Mesodermal cell (in vitro differentiated cells): Measurements from ENCODE around the gene HSPD1.
"Not testable (repeated sequence)": the region's sequence is repeated elsewhere in the genome, so short reads cannot be mapped to it uniquely, and the experiment has no call there.

Source experiments
- H3K27ac ChIP-seq: 2 replicates; pipeline ENCODE4 v1.7.0; 2013; ENCODE audit warnings: mild to moderate bottlenecking, low read depth, low read length, moderate library complexity; ENCODE audit not compliant: severe bottlenecking
- H3K36me3 ChIP-seq: 2 replicates; pipeline ENCODE4 v1.7.1; 2013; ENCODE audit warnings: mild to moderate bottlenecking, low read length, moderate library complexity; ENCODE audit not compliant: control insufficient read depth, insufficient read depth
- H3K4me1 ChIP-seq: one replicate; pipeline ENCODE4 v1.7.1; 2013; ENCODE audit warnings: mild to moderate bottlenecking, low read length; ENCODE audit not compliant: insufficient read depth, control insufficient read depth, poor library complexity, severe bottlenecking
- H3K4me3 ChIP-seq: 2 replicates; pipeline ENCODE4 v1.7.0; 2013; ENCODE audit warnings: low read length, control low read depth, mild to moderate bottlenecking; ENCODE audit not compliant: insufficient read depth, poor library complexity, severe bottlenecking; ENCODE audit errors: extremely low read depth
- H3K9me3 ChIP-seq: 2 replicates; pipeline ENCODE4 v1.7.1; 2013; ENCODE audit warnings: mild to moderate bottlenecking, low read length, moderate library complexity; ENCODE audit not compliant: control insufficient read depth
- WGBS, 2 experiments: methylation state at CpG; one replicate each; pipeline ENCODE4 v1.1.5; 2013; ENCODE audit warnings: missing lambda C conversion rate in 2 of 2; ENCODE audit not compliant: insufficient coverage in 2 of 2; 5-methylcytosine and 5-hydroxymethylcytosine counted together

HSPD1 gene

DNA sequence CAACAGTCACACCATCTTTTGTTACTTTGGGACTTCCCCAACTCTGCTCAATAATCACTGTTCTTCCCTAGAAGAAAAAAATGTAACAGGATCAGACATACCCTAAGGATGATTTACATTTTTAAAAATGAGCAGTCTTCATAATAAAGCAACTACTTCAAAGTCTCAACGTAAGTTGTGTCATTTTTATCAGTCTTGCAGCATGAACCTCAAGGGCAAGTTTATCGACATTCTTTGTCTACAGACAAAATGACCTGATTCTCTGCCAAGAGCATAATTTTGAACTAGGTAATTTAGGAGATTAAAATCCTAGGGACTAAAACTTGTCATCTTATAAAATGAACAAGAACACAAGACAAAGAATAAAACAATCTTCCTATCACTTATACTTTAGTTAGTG, 2.3 kb downstream of the HSPD1 start:
- Histone ChIP-seq H3K4me1 (peaks cover 19% of the 10 kb centered on the region), H3K9me3 (no peaks in the 10 kb centered on the region), H3K27ac (no peak overlapping the region), H3K36me3 (peaks cover 71% of the 10 kb centered on the region), H3K4me3 (peak overlapping the region; percentile 89)
- WGBS, 2 experiments = 69 to 88% methylated on average over 1 to 2 of the region's 2 CpGs

DNA sequence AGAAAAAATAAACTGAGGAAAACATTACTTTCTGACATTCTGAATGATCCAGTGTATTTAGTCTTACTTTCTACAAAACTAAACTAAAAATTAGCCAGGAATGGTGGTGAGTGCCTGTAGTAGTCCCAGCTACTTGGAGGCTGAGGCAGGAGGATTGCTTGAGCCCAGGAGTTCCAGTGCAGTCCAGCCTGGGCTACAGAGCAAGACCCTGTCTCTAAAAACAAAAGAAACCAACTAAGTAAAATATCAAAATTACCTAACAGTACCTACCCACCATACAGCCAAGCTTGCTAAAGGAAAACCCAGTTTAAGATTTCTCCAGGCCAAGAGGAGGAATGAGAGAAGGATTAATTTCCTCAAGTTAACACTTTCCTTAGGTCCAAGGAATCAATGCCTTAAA, 2.9 kb downstream of the HSPD1 start:
- Histone ChIP-seq H3K4me1 (peaks cover 15% of the 10 kb centered on the region), H3K36me3 (peaks cover 71% of the 10 kb centered on the region), H3K9me3 (no peaks in the 10 kb centered on the region), H3K4me3 (no peak overlapping the region), H3K27ac (no peak overlapping the region)

DNA sequence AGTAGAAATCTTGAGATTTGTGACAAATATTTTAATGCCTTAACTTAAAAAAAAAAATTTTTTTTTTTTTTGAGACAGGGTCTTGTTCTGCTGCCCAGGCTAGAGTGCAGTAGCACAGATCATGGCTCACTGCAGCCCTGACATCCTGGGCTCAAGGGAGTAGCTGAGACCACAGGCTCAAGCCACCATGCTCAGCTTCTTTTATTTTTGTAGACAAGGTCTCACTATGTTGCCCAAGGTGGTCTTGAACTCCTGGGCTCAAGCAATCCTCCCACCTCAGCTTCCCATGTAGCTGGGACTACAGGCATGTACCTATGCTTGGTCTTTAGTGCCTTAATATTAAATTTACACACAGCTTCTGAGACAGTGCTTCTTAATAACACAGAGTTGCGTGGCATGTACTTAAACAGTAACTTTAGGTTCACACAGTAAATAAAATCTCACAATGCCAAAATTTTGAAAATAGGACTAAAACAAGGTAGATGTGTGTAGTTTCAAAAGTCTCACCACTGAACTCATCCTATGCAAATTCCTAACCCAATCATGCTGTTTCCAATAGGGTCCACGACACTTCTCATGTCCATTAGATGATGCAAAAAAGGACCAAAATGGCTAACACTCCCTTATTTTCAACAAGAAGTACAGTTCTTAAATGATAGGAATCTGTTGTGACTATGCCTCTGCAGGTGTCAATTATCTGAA, 4.1 kb downstream of the HSPD1 start:
- Histone ChIP-seq H3K36me3 (peaks cover 81% of the 10 kb centered on the region), H3K9me3 (no peaks in the 10 kb centered on the region), H3K27ac (no peak overlapping the region), H3K4me1 (peaks cover 12% of the 10 kb centered on the region), H3K4me3 (no peak overlapping the region)
- 100% methylated on average over 1 of the region's 2 CpGs; no CpG with 5 or more reads in 1 of the 2 experiments for WGBS, 2 experiments

DNA sequence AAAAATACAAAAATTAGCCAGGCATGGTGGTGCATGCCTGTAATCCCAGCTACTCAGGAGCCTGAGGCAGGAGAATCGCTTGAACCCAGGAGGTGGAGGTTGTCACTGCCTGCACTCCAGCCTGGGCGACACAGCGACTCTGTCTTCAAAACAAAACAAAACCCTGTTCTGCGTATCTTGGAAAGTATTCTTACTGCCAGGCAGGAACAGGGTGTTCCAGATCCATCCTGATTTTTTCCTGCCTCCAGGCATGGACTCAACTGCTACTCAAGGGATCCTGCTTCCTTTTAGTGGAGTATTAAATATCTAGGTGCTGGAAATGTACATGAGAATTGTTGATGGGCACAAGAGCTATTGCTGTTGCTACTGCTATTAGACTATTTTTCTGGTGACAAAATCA, 12.3 kb downstream of the HSPD1 start:
- Histone ChIP-seq H3K4me1 (no peaks in the 10 kb centered on the region), H3K9me3 (peaks cover 12% of the 10 kb centered on the region), H3K4me3 (no peak overlapping the region), H3K36me3 (peaks cover 83% of the 10 kb centered on the region), H3K27ac (no peak overlapping the region)
- 95 to 100% methylated on average over 4 of the region's 4 CpGs for WGBS, 2 experiments

DNA sequence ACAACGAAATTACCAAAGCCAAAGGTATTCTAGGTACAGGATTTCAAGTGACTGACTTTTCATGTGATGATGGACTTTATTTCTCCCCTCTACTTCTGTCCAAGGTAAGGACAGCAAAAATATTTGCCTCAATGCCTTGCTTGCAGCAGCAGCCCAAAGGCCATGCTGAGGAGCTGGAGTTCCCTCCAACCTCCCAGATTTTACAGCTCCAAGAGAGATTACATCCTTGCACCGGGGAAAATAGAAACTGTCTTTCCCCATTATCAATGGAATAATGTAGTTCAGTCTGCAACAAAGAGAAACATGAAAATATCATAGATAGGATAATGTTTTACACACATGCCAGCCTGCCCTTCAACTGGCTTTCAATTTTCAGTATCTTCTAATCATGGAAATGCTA, 13.5 kb downstream of the HSPD1 start:
- no CpG with 5 or more reads among the region's 2 CpGs for WGBS, 2 experiments
- Histone ChIP-seq H3K4me3 (no peak overlapping the region), H3K9me3 (peaks cover 12% of the 10 kb centered on the region), H3K4me1 (no peaks in the 10 kb centered on the region), H3K36me3 (peaks cover 71% of the 10 kb centered on the region), H3K27ac (no peak overlapping the region)

DNA sequence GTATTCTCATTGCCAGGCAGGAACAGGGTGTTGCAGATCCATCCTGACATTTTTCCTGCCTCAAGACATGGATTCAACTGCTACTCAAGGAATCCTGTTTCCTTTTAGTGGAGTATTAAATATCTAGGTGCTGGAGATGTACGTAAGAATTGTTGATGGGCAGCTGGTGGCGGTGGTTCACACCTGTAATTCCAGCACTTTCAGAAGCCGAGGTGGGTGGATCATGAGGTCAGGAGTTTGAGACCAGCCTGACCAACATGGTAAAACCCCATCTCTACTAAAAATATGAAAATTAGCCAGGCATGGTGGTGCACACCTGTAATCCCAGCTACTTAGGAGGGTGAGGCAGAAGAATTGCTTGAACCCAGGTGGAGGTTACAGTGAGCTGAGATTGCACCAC, 15.4 kb downstream of the HSPD1 start:
- not testable (repeated sequence) for H3K27ac ChIP-seq, H3K4me1 ChIP-seq, H3K4me3 ChIP-seq
- H3K36me3 ChIP-seq = peaks cover 52% of the 10 kb centered on the region
- 100% methylated on average over 2 of the region's 3 CpGs; no CpG with 5 or more reads in 1 of the 2 experiments for WGBS, 2 experiments
- H3K9me3 ChIP-seq = peaks cover 12% of the 10 kb centered on the region

DNA sequence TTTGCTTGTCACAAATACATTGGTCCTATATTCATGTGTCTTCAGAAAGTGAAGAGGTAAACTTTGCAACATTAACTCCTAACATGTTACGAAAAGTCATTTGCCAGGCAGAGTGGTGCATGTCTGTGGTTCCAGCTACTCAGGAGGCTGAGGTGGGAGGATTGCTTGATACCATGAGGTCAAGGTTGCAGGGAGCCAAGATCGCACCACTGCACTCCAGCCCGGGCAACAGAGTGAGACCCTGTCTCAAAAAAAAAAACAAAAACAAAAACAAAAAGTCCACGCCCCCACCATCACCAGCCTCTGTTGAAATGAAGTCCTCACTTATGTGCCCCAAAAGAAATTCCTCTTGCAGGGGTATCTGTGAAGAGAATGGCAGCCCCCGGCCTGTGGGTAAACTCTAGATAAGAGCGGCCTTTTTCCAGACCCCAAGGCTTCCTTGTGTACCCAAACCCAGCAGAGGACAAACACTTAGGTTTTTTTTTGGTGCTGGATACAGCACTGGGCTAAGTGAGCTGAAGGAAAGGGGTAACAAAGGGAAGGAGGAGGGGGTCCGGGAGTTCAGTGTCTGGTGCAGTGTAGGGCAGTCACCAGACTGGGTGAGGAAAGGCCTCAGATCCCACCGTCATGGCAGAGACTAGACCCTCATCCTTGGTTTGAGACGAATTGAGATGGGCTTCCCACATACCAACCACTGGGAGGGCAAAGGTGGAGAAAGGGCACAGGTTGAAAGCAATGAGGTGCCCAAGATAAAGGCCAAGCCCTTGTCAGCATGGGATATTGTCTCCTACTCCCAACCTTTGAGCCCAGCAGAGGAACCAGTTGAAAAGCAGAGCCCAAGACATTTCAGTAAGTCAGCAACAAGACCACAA, 19.2 kb downstream of the HSPD1 start:
- Histone ChIP-seq H3K9me3 (peaks cover 12% of the 10 kb centered on the region), H3K27ac (no peak overlapping the region), H3K36me3 (peaks cover 50% of the 10 kb centered on the region), H3K4me1 (no peaks in the 10 kb centered on the region), H3K4me3 (no peak overlapping the region)
- 93 to 95% methylated on average over 5 to 6 of the region's 9 CpGs for WGBS, 2 experiments

DNA sequence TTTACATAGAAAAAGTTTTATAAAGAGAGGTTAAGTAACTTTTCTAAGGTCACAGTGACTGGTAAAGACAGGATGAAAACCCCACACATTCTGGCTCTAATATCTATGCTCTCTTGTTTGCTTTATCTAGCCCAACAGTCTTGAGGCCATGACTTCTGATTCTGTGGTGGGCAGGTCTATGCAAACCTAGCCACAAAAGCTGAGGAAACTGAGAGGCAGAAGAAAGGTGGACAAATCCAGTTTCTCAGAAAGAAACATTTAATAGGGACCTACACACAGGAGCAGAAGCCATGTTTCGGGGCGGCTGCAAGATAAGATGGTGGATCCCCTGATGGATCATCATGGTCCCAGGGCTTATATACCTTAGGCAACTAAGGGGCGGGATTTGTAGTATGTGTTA, 21.8 kb downstream of the HSPD1 start:
- H3K36me3 ChIP-seq = peaks cover 58% of the 10 kb centered on the region
- H3K9me3 ChIP-seq = no peaks in the 10 kb centered on the region
- no peaks in the 10 kb centered on the region for H3K4me1 ChIP-seq
- WGBS, 2 experiments = 88 to 100% methylated on average over 2 to 3 of the region's 3 CpGs
- no peak overlapping the region for H3K27ac ChIP-seq
- no peak overlapping the region for H3K4me3 ChIP-seq

DNA sequence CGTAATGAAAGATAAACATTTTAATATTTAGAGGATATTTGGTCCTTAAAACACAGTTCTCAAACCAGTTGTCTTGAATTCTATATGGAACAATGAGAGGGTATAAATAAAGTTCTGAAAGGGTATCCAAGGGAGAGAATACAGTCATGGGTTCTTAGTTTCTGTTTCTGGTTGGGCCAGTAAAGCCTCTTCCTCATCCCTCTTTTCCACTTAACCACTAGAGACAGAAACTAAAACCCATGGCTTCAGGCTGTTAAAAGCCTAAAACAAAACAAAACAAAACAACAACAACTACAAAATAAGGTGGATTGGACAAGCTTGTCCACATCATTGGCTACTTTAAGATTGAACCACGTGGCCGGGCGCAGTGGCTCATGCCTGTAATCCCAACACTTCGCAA, 27.5 kb downstream of the HSPD1 start:
- Histone ChIP-seq H3K36me3 (peaks cover 93% of the 10 kb centered on the region), H3K9me3 (no peaks in the 10 kb centered on the region), H3K4me3 (no peak overlapping the region), H3K27ac (no peak overlapping the region), H3K4me1 (no peaks in the 10 kb centered on the region)
- WGBS, 2 experiments = 87 to 90% methylated on average over 4 of the region's 5 CpGs

DNA sequence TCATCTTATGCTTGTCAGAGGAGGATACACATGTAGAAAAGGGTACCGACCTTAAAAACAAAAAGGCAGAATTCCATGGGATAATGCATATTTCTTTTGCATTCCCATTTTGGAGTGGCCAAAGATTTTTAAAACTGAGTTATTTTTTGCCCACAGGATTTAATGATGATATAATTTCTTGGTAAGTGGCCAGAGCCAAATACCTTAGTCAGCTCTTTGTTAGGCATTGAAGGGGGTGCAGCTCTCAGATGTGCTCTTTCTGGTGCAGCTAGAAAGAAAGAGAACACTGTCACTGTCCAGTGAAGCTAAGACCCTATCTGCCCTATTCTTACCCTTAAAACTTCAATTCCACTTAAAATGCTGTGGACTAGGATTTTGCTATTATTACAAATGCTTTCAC, 35.5 kb downstream of the HSPD1 start:
- Histone ChIP-seq H3K4me3 (no peak overlapping the region), H3K36me3 (peaks cover 71% of the 10 kb centered on the region), H3K4me1 (no peaks in the 10 kb centered on the region), H3K27ac (no peak overlapping the region), H3K9me3 (no peaks in the 10 kb centered on the region)
- WGBS, 2 experiments = 100% methylated on average over 1 of the region's 1 CpG; no CpG with 5 or more reads in 1 of the 2 experiments

DNA sequence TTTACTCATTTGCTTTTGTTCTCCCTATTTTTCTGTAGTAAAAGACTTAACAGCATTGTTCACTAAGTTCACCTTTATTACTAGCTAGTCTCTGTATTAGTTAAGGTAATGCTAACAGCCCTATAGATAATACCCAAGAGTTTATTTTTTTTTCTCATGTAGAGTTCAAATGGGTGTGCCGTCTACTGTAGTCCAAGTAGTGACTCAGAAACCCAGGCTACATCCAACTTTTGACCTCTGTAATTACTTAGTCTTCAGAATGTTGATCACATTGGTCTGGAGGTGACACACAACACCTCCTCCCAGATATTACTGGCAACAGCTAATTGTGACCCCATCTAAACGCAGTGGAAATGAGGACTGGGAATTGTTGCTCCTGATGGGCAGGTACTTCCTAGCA, 38.6 kb downstream of the HSPD1 start:
- no peaks in the 10 kb centered on the region for H3K9me3 ChIP-seq
- H3K36me3 ChIP-seq = peaks cover 44% of the 10 kb centered on the region
- no peak overlapping the region for H3K27ac ChIP-seq
- H3K4me3 ChIP-seq = no peak overlapping the region
- WGBS, 2 experiments = 83 to 100% methylated on average over 1 to 2 of the region's 2 CpGs
- H3K4me1 ChIP-seq = no peaks in the 10 kb centered on the region
